HepG2 (cell line): Measurements from ENCODE around the gene COL13A1. TPM values are rescaled to one million over a fixed set of nuclear protein-coding genes. Genes with fewer than 3 reads are reported as not detected.

Experiments
- ATAC-seq: fragments of 200-7000 bp; cut with Tn5 transposase; 3 replicates; pipeline ENCODE4 v1.9.1; 2020; ENCODE audit warnings: mild to moderate bottlenecking, moderate library complexity
- BruUV-seq: library from RNA; stranded (reverse); fragments of 400-500 nt; replicated peaks from 2 replicates; lab custom pipeline; 2021; lab: Mats Ljungman, UMichigan
- CTCF ChIA-PET: fragments of 300-600 bp; formaldehyde crosslinking; extraction: SDS; loops from one replicate; lab custom pipeline; 2021; ENCODE audit warnings: low total read pairs, inconsistent platforms, low intra/inter-chr PET ratio; lab: Yijun Ruan, JAX
- POLR2A ChIA-PET: fragments of 350-600 bp; sonication (Branson Sonifier 250); formaldehyde crosslinking; loops from one replicate; lab custom pipeline; 2020; ENCODE audit warnings: antibody characterized with exemption, inconsistent platforms; lab: Yijun Ruan, JAX
- DNase-seq: peaks from one replicate; pipeline ENCODE4 v3.0.0-alpha.2; 2015; ENCODE audit warnings: low spot score
- FAIRE-seq: peaks from 3 replicates; lab custom pipeline; 2011; peaks lifted over from hg19 to GRCh38; lab: Jason Lieb, UNC
- H2AFZ ChIP-seq: one replicate; pipeline ENCODE4 v1.6.1; 2011; ENCODE audit warnings: low read length, inconsistent platforms
- H3K27ac ChIP-seq: fragments of 300-600 bp; 3 replicates; pipeline ENCODE4 v1.8.0; 2011; ENCODE audit warnings: mixed run types, mild to moderate bottlenecking, mixed read lengths, low read length, inconsistent platforms; ENCODE audit not compliant: insufficient read depth; ENCODE audit errors: extremely low read length
- H3K27me3 ChIP-seq, 2 experiments: fragments of 200-600 bp in 1 of 2; 2 replicates in 1 of 2; 3 replicates in 1 of 2; pipeline versions ENCODE4 v1.6.0 to v1.8.0; 2011; ENCODE audit warnings: low read length in 2 of 2, mild to moderate bottlenecking in 2 of 2, moderate library complexity in 2 of 2, inconsistent platforms in 1 of 2; ENCODE audit not compliant: insufficient read depth in 2 of 2, control insufficient read depth in 1 of 2
- H3K36me3 ChIP-seq, 2 experiments: fragments of 200-600 bp in 1 of 2; replicated peaks in 1 of 2; 2 replicates in 1 of 2; 3 replicates in 1 of 2; pipeline versions ENCODE4 v1.5.1 to v1.8.0; 2011; ENCODE audit warnings: low read length in 2 of 2, inconsistent platforms in 1 of 2; ENCODE audit not compliant: insufficient read depth in 2 of 2, control insufficient read depth in 1 of 2
- H3K4me1 ChIP-seq: 2 replicates; pipeline ENCODE4 v1.5.1; 2012; ENCODE audit warnings: low read length, inconsistent platforms; ENCODE audit not compliant: insufficient read depth
- H3K4me2 ChIP-seq: 2 replicates; pipeline ENCODE4 v1.6.0; 2011; ENCODE audit warnings: low read depth, low read length, inconsistent platforms
- H3K4me3 ChIP-seq, 3 experiments: fragments of 200-600 bp in 1 of 3; sonication (generic), shearing (Covaris generic) in 1 of 3; replicated peaks in 1 of 3; 2 replicates each; pipeline ENCODE4 v1.5.1; 2011 to 2016; ENCODE audit warnings: low read length in 3 of 3, inconsistent platforms in 2 of 3, low read depth in 2 of 3, mild to moderate bottlenecking in 2 of 3, control low read depth in 1 of 3, mixed read lengths in 1 of 3; ENCODE audit not compliant: insufficient read depth in 1 of 3
- H3K79me2 ChIP-seq: one replicate; pipeline ENCODE4 v1.6.1; 2011; ENCODE audit warnings: low read length, inconsistent platforms; ENCODE audit not compliant: insufficient read depth
- H3K9ac ChIP-seq: 2 replicates; pipeline ENCODE4 v1.6.0; 2011; ENCODE audit warnings: mild to moderate bottlenecking, low read depth, low read length, inconsistent platforms; ENCODE audit not compliant: insufficient read depth
- H3K9me3 ChIP-seq: 2 replicates; pipeline ENCODE4 v1.5.1; 2012; ENCODE audit warnings: mild to moderate bottlenecking, low read length
- H4K20me1 ChIP-seq: 2 replicates; pipeline ENCODE4 v1.6.0; 2011; ENCODE audit warnings: inconsistent platforms, mild to moderate bottlenecking, low read length, moderate library complexity; ENCODE audit not compliant: insufficient read depth
- AKAP8 ChIP-seq: sonication (generic); formaldehyde crosslinking; IDR thresholded peaks from 2 replicates; pipeline ENCODE4 v1.5.1; 2020; ENCODE audit warnings: mild to moderate bottlenecking, missing genetic modification reagents
- CENPX ChIP-seq: sonication (generic); formaldehyde crosslinking; IDR thresholded peaks from 2 replicates; pipeline ENCODE4 v1.9.0; 2021; ENCODE audit warnings: mild to moderate bottlenecking, missing genetic modification reagents, moderate library complexity
- CREB3 ChIP-seq: sonication (generic); formaldehyde crosslinking; IDR thresholded peaks from 2 replicates; pipeline ENCODE4 v1.5.0; 2020; ENCODE audit warnings: missing genetic modification reagents
- E2F5 ChIP-seq: sonication (generic); formaldehyde crosslinking; conservative IDR thresholded peaks from 2 replicates; pipeline ENCODE4 v1.4.0; 2020; ENCODE audit warnings: missing genetic modification reagents
- FOXJ3 ChIP-seq: sonication (generic); formaldehyde crosslinking; IDR thresholded peaks from 2 replicates; pipeline ENCODE4 v1.4.0; 2020; ENCODE audit warnings: missing genetic modification reagents, mild to moderate bottlenecking, borderline replicate concordance
- HOXD1 ChIP-seq: sonication (generic); formaldehyde crosslinking; IDR thresholded peaks from 2 replicates; pipeline ENCODE4 v1.5.0; 2020; ENCODE audit warnings: missing genetic modification reagents
- LBX2 ChIP-seq: sonication (generic); formaldehyde crosslinking; IDR thresholded peaks from 2 replicates; pipeline ENCODE4 v1.5.0; 2020; ENCODE audit warnings: missing genetic modification reagents, mild to moderate bottlenecking, borderline replicate concordance
- MYPOP ChIP-seq: sonication (generic); formaldehyde crosslinking; IDR thresholded peaks from 2 replicates; pipeline ENCODE4 v1.8.1; 2023; ENCODE audit warnings: mild to moderate bottlenecking, moderate library complexity, missing genetic modification reagents
- PRDM4 ChIP-seq: sonication (generic); formaldehyde crosslinking; IDR thresholded peaks from 2 replicates; pipeline ENCODE4 v1.9.0; 2021; ENCODE audit warnings: missing genetic modification reagents, borderline replicate concordance
- U2AF2 ChIP-seq: fragments of 200-400 bp; formaldehyde crosslinking; IDR thresholded peaks from 2 replicates; pipeline ENCODE4 v1.6.1; 2017; ENCODE audit warnings: low read depth, mild to moderate bottlenecking, low read length
- ZBTB34 ChIP-seq: sonication (generic); formaldehyde crosslinking; IDR thresholded peaks from 2 replicates; pipeline ENCODE4 v1.8.0; 2022; ENCODE audit warnings: mild to moderate bottlenecking, missing genetic modification reagents
- ZMYM3 ChIP-seq: sonication (generic); formaldehyde crosslinking; IDR thresholded peaks from 2 replicates; pipeline ENCODE4 v1.5.1; 2020; ENCODE audit warnings: mild to moderate bottlenecking, missing genetic modification reagents
- ZNF775 ChIP-seq: sonication (generic); formaldehyde crosslinking; IDR thresholded peaks from 2 replicates; pipeline ENCODE4 v1.4.0; 2020; ENCODE audit warnings: missing genetic modification reagents, mild to moderate bottlenecking, moderate library complexity, borderline replicate concordance
- ZNF777 ChIP-seq: sonication (generic); formaldehyde crosslinking; IDR thresholded peaks from 2 replicates; pipeline ENCODE4 v1.4.0; 2020; ENCODE audit warnings: missing genetic modification reagents
- ZNF850 ChIP-seq: sonication (generic); formaldehyde crosslinking; conservative IDR thresholded peaks from 2 replicates; pipeline ENCODE4 v1.9.0; 2021; ENCODE audit warnings: mild to moderate bottlenecking, missing genetic modification reagents
- WGBS: methylation state at CpG from one replicate; pipeline ENCODE4 v1.1.6; 2017; ENCODE audit warnings: low lambda C conversion rate; 5-methylcytosine and 5-hydroxymethylcytosine counted together
- in situ Hi-C: cut with HindIII; loops from 2 replicates; pipeline ENCODE4 v1.10.0; 2017; ENCODE audit warnings: low pct_unique_long_range_greater_than_20kb; ENCODE audit not compliant: extremely low pct_ligation_motif_present
- intact Hi-C: fragments of 100-400 bp; cut with micrococcal nuclease; formaldehyde crosslinking; loops from one replicate; pipeline ENCODE4 v1.10.0; 2022; ENCODE audit not compliant: unreplicated experiment
- polyA plus RNA-seq, 8 experiments: library from polyadenylated mRNA; depleted of rRNA in 3 of 8; stranded (reverse) in 7 of 8; unstranded in 1 of 8; fragments of >200 nt; fragmentation: Illumina TruSeq in 4 of 8; extraction: Trizol in 4 of 8; gene quantifications; 2 replicates each; pipeline versions ENCODE4 v1.2.1 to v1.2.3, GENCODE V29; 2011 to 2016; ENCODE audit warnings: low read depth in 4 of 8, missing spikeins in 1 of 8, mixed read lengths in 1 of 8; ENCODE audit not compliant: insufficient read depth in 1 of 8
- total RNA-seq, 5 experiments: library from RNA; depleted of rRNA; stranded (reverse); fragments of >200 nt; fragmentation: Illumina TruSeq; extraction: Trizol; gene quantifications; 2 replicates each; pipeline ENCODE4 v1.2.3, GENCODE V29; 2016; ENCODE audit warnings: low read depth in 1 of 5

COL13A1 gene
- total and polyA plus RNA-seq, 2 of the 13 experiments (the other 11 are each of a cell fraction or from before 2014, with no cell fraction given), result 0.07 TPM; not detected in 1

- no peak for ATAC-seq
- Histone ChIP-seq H3K27ac (no peak overlapping the region), H3K4me3 (no peak overlapping the region), H3K9ac (no peak overlapping the region), H2AFZ (no peak overlapping the region), H4K20me1 (no peaks in the 10 kb centered on the region), H3K36me3 (no peaks in the 10 kb centered on the region), H3K27me3 (peaks cover 7 to 56% of the 10 kb centered on the region in 2 experiments; a peak in 3 of 5 replicates), H3K4me2 (no peak overlapping the region), H3K4me1 (peaks cover 9% of the 10 kb centered on the region; the same call in 1 of the 2 replicates), H3K79me2 (no peaks in the 10 kb centered on the region), H3K9me3 (no peaks in the 10 kb centered on the region)
- FAIRE-seq, result no peak
- in situ Hi-C loops, result no loop called here
- no peak for DNase-seq
- no TSS peak for BruUV-seq
- TF ChIP-seq U2AF2 (no peak), CREB3 (CRISPR knock-in tag) (no peak), HOXD1 (no peak), CENPX (CRISPR knock-in tag) (no peak), LBX2 (CRISPR knock-in tag) (no peak), ZNF775 (CRISPR knock-in tag) (no peak), ZBTB34 (no peak), PRDM4 (CRISPR knock-in tag) (no peak), FOXJ3 (CRISPR knock-in tag) (no peak), AKAP8 (no peak), E2F5 (no peak), ZNF777 (CRISPR knock-in tag) (no peak), MYPOP (CRISPR knock-in tag) (no peak), ZMYM3 (CRISPR knock-in tag) (no peak), ZNF850 (CRISPR knock-in tag) (no peak)
- WGBS, result 16% methylated on average over 7 of the region's 7 CpGs
- ChIA-PET CTCF (no interaction called here), POLR2A (no interaction called here)
- intact Hi-C loops, result no loop called here
Observed at GRCh38 chr10:69963178-69963834, 161.6 kb downstream of the COL13A1 start.
